Pancreas (tissue), 10 donors: Measurements from ENCODE around the gene TM9SF2. TPM values are rescaled to one million over a fixed set of nuclear protein-coding genes. Genes with fewer than 3 reads are reported as not detected.

Source experiments
- ATAC-seq, 4 donors: fragments of 200-7000 bp; cut with Tn5 transposase; one replicate each; pipeline versions ENCODE4 v1.8.0 to v1.9.1; 2020; ENCODE audit warnings: mild to moderate bottlenecking in 4 of 4, moderate library complexity in 4 of 4
- DNase-seq, 6 donors: peaks; one replicate each; pipeline ENCODE4 v3.0.0-alpha.2; 2020
- FAIRE-seq: peaks from 2 replicates; lab custom pipeline; 2012; peaks lifted over from hg19 to GRCh38; lab: Jason Lieb, UNC
- H3K27ac ChIP-seq, 4 donors: fragments of 200-600 bp; sonication (generic); 1 replicate in 3 of 4; 2 replicates in 1 of 4; pipeline versions ENCODE4 v1.5.0 to v1.8.0; 2020
- H3K27me3 ChIP-seq, 4 donors: fragments of 200-600 bp; one replicate each; pipeline ENCODE4 v1.8.0; 2021
- H3K36me3 ChIP-seq, 3 donors: fragments of 200-600 bp; sonication (generic) in 1 of 3; one replicate each; pipeline versions ENCODE4 v1.5.0 to v1.8.0; 2020 to 2021
- H3K4me1 ChIP-seq, 3 donors: fragments of 200-600 bp; one replicate each; pipeline ENCODE4 v1.8.0; 2021
- H3K4me3 ChIP-seq, 4 donors: fragments of 200-600 bp; sonication (generic) in 2 of 4; one replicate each; pipeline versions ENCODE4 v1.5.0 to v1.8.0; 2020 to 2021
- H3K9me3 ChIP-seq, 4 donors: fragments of 200-600 bp; one replicate each; pipeline ENCODE4 v1.8.0; 2021
- CTCF ChIP-seq, 4 donors: fragments of 200-600 bp; sonication (generic) in 3 of 4; IDR thresholded peaks; one replicate each; pipeline versions ENCODE4 v1.5.0 to v1.8.0; 2021; ENCODE audit warnings: antibody characterized with exemption in 4 of 4
- WGBS, 2 donors: extraction: QIAGEN DNeasy Blood & Tissue Kit; methylation state at CpG; one replicate each; pipeline ENCODE4 v1.1.7; 2013; 5-methylcytosine and 5-hydroxymethylcytosine counted together
- intact Hi-C, 3 donors: fragments of 100-400 bp; cut with DNase I; formaldehyde crosslinking; loops; one replicate each; pipeline versions ENCODE4 v1.11.1 to v1.14.2; 2022
- polyA plus RNA-seq, 2 donors: library from polyadenylated mRNA; stranded (reverse); fragments of 200-250 nt; gene quantifications; one replicate each; pipeline ENCODE4 v1.2.3, GENCODE V29; 2013
- total RNA-seq, 6 donors: library from RNA; stranded (reverse); fragmentation: NEBNext Ultra II Directional in 4 of 6; extraction: Animal tissue kit (Norgen Biotek cat#: 25700) in 4 of 6; gene quantifications; one replicate each; pipeline versions ENCODE4 v1.2.1 to v1.2.4, GENCODE V29; 2021 to 2023
- donor health status: healthy with polysubstance abuse.
- donor health status: DM: no; HTN: no; CAD: no; lungs with moderate emphysema.
- donor health status: DM: no; HTN: no; CAD: no.
- donor health status: control.
- donor health status: control.
- donor health status: Bipolar disorder and iron deficiency.
- donor health status: DM: yes; HTN: yes; CAD: no.
- donor health status: DM: no; HTN: no; CAD: no.
- donor health status: DM: no; HTN: no; CAD: no.
- donor health status: DM: yes; HTN: yes; CAD: no.

The TM9SF2 gene
- total and polyA plus RNA-seq, 8 donors, result 22.7 to 88.8 (median 56.5) TPM

GRCh38 chr13:99471221-99472121 is 29.8 kb upstream of the TM9SF2 start:
- intact Hi-C loops, result no loop called here
- no peak for FAIRE-seq
- Histone ChIP-seq H3K36me3 (no peaks in the 10 kb centered on the region), H3K4me1 (peaks cover 0 to 13% (median 0%) of the 10 kb centered on the region in 3 donors), H3K9me3 (no peaks in the 10 kb centered on the region), H3K27me3 (no peaks in the 10 kb centered on the region), H3K27ac (no peak overlapping the region), H3K4me3 (no peak overlapping the region)
- WGBS, 2 donors, result 52 to 58% methylated on average over 3 of the region's 3 CpGs
- no peak for TF ChIP-seq CTCF (IDR thresholded peaks at IDR 0.05)
- no peak for DNase-seq
- no peak for ATAC-seq

DNA sequence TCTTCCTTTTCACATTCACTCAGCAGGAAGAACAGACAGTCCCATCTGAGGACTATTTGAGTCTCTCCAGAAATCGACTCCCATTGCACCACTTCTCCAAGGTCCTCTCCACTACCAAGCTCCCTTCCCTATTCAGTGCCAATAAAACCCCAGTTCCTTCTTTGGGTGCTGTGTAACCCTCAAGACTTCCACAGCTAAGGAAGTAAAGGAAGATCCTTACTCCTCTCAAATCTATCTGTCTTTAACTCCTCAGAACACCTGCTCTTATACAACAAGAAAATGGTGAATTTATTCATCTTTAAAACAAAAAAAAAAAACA is 29.2 kb upstream of the TM9SF2 start:
- intact Hi-C loops, result no loop called here
- WGBS, 2 donors, result 55 to 59% methylated on average over 1 of the region's 1 CpG
- Histone ChIP-seq H3K9me3 (no peaks in the 10 kb centered on the region), H3K4me3 (no peak overlapping the region), H3K4me1 (peaks cover 0 to 12% (median 0%) of the 10 kb centered on the region in 3 donors), H3K36me3 (no peaks in the 10 kb centered on the region), H3K27ac (no peak overlapping the region), H3K27me3 (no peaks in the 10 kb centered on the region)
- TF ChIP-seq CTCF (IDR thresholded peaks at IDR 0.05), result no peak
- no peak for ATAC-seq
- DNase-seq, result no peak
- FAIRE-seq, result no peak

- Histone ChIP-seq H3K9me3 (no peaks in the 10 kb centered on the region), H3K4me3 (no peak overlapping the region), H3K27ac (no peak overlapping the region), H3K36me3 (no peaks in the 10 kb centered on the region), H3K4me1 (no peaks in the 10 kb centered on the region), H3K27me3 (no peaks in the 10 kb centered on the region)
- FAIRE-seq (no peak), ATAC-seq (no peak), DNase-seq (no peak)
- intact Hi-C loops, result no loop called here
- WGBS, 2 donors, result 79 to 87% methylated on average over 9 of the region's 9 CpGs
- no peak for TF ChIP-seq CTCF (IDR thresholded peaks at IDR 0.05)
These were observed 27.8 kb upstream of the TM9SF2 start for GRCh38 chr13:99473515-99473914.

DNA sequence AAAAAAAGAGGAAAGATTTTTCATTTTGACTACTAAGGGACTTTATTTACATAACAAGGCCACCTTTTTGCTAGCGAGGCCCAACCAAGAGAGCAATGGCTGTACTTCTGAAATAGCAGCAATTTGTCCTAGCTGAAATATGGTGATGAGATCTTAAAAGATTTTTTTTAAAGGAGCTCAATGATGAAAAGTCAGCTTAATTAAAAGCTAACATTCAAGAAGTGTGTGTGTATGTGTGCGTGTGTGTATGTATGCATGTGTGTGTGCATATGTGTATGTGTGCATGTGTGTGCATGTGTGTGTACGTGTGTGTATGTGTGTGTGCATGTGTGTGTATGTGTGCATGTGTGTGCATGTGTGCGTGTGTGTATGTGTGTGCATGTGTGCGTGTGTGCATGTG is 24.6 kb upstream of the TM9SF2 start:
- FAIRE-seq, result no peak
- Histone ChIP-seq H3K9me3 (no peaks in the 10 kb centered on the region), H3K27me3 (no peaks in the 10 kb centered on the region), H3K4me3 (no peak overlapping the region), H3K27ac (no peak overlapping the region), H3K36me3 (no peaks in the 10 kb centered on the region), H3K4me1 (no peaks in the 10 kb centered on the region)
- TF ChIP-seq CTCF (IDR thresholded peaks at IDR 0.05), result no peak
- DNase-seq, result no peak
- intact Hi-C loops, result no loop called here
- WGBS, 2 donors, result 48 to 52% methylated on average over 3 to 5 of the region's 5 CpGs
- no peak for ATAC-seq

DNA sequence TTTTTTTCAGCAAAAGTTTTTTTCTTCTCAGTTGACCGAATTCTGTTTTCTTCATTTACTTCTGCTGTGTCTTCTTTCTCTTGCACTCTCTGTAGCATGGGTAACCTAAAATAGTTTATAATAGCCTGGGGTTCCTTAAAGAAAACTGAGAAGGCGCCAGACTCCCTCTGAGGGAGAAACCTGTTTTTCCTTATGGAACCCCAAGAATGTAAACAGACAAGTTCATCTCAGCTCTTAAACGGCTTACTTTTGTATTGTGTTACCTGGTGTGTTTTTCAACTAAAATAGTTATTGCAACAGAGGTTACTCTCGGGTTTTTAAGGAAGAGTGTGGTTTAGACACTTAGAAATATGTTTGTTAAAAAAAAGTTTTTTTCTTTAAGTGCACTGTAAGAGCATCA is 23.8 kb upstream of the TM9SF2 start:
- 58 to 74% methylated on average over 4 of the region's 4 CpGs for WGBS, 2 donors
- H3K36me3 ChIP-seq, result no peaks in the 10 kb centered on the region
- H3K4me3 ChIP-seq, result no peak overlapping the region
- no peaks in the 10 kb centered on the region for H3K9me3 ChIP-seq
- no peak for TF ChIP-seq CTCF (IDR thresholded peaks at IDR 0.05)
- no peak overlapping the region for H3K27ac ChIP-seq
- FAIRE-seq (no peak), DNase-seq (no peak), ATAC-seq (no peak)
- no peaks in the 10 kb centered on the region for H3K4me1 ChIP-seq
- intact Hi-C loops, result no loop called here
- no peaks in the 10 kb centered on the region for H3K27me3 ChIP-seq
